ENCODE measurements around the gene EPS15. TPM values are rescaled to one million over a fixed set of nuclear protein-coding genes. Genes with fewer than 3 reads are reported as not detected.
"Not testable (repeated sequence)": the region's sequence is repeated elsewhere in the genome, so short reads cannot be mapped to it uniquely, and the experiment has no call there.

The EPS15 gene
- total RNA-seq, 1 donor from 2014 or later: 35.9 TPM

DNA sequence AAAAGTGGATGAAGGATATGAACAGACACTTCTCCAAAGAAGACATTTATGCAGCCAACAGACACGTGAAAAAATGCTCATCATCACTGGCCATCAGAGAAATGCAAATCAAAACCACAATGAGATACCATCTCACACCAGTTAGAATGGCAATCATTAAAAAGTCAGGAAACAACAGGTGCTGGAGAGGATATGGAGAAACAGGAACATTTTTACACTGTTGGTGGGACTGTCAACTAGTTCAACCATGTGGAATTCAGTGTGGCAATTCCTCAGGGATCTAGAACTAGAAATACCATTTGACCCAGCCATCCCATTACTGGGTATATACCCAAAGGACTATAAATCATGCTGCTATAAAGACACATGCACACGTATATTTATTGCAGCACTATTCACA is 128.4 kb downstream of the EPS15 start:
- DNase-seq (ENCODE audit: low read depth): not testable (repeated sequence)

DNA sequence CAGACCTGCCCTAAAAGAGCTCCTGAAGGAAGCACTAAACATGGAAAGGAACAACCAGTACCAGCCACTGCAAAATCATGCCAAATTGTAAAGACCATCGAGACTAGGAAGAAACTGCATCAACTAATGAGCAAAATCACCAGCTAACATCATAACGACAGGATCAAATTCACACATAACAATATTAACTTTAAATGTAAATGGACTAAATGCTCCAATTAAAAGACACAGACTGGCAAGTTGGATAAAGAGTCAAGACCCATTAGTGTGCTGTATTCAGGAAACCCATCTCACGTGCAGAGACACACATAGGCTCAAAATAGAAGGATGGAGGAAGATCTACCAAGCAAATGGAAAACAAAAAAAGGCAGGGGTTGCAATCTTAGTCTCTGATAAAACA is 131.8 kb downstream of the EPS15 start:
- not testable (repeated sequence) for DNase-seq (ENCODE audit: low read depth)

DNA sequence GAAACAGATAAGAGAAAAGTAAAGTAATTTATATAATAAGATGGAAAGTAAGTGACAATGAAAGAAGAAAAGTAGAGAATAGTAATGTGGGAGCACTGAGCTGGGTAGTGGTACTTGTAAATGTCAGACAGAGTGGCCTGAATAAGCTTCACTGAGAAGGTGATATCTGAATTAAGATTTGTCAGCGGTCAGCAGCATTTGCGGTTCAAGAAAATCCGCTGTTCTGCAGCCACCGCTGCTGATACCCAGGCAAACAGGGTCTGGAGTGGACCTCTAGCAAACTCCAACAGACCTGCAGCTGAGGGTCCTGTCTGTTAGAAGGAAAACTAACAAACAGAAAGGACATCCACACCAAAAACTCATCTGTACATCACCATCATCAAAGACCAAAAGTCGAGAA is 132.8 kb downstream of the EPS15 start:
- not testable (repeated sequence) for DNase-seq (ENCODE audit: low read depth)

DNA sequence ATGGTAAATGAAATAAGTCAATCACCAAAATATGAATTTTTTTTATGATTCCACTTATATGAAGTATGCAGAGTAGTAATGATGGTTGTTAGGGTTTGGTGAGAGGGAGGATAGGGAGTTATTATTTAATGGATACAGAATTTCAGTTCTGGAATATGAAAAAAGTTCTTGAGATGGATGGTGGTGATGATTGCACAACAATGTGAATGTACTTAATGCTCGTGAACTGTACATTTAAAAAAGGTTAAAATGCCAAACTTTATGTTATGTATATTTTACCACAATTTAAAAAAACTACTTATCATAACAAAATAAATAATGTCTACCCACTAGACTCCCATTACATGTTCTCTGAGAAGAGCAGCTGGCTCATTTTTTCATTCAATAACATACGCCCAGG is 133.3 kb downstream of the EPS15 start:
- DNase-seq (ENCODE audit: low read depth): no peak

DNA sequence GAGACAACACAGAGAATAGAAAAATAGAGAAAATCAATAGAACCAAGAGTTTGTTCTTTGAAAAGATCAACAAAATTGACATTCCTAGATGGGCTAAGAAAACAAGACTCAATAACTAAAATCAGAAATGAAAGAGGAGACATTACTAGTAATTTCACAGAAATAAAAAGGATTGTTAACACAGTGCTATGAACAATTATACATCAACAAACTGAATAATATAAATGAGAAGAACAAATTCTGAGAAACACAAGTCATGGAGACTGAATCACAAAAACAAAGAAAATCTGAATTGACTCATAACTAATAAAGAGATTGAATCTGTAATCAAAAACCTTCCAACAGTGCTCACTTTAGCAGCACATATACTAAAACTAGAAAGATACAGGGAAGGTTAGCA is 137.1 kb downstream of the EPS15 start:
- DNase-seq (ENCODE audit: low read depth): no peak

DNA sequence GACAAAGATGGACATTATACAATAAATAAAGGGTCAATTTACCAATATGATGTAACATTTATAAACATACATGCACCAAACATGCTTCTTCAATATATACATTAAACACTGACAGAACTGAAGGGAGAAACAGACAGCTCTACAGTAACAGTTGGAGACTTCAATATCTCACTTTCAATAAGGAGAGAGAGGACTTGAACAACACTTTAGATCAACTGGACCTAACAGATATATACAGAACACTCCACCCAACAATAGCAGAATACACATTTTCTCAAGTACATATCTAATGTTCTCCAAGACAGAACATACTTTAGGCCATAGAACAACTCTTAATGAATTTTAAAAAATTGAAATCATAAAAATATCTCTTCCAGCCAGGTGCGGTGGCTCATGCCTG is 138.1 kb downstream of the EPS15 start:
- DNase-seq (ENCODE audit: low read depth): no peak

DNA sequence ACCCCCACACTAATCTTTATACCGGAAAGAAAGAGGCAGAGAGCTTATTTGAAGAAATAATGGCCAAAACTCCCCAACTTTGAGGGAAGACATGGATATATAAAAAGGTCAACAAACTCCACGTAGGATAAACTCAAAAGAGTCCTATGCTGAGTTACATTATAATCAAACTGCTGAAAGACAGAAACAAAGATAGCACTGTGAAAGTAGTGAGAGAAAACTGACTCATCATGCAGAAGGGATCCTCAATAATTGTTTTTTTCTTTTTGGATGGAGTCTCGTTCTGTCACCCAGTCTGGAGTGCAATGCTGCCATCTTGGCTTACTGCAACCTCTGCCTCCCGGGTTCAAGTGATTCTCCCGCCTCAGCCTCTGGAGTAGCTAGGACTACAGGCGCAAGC is 140.2 kb downstream of the EPS15 start:
- DNase-seq (ENCODE audit: low read depth): no peak

DNA sequence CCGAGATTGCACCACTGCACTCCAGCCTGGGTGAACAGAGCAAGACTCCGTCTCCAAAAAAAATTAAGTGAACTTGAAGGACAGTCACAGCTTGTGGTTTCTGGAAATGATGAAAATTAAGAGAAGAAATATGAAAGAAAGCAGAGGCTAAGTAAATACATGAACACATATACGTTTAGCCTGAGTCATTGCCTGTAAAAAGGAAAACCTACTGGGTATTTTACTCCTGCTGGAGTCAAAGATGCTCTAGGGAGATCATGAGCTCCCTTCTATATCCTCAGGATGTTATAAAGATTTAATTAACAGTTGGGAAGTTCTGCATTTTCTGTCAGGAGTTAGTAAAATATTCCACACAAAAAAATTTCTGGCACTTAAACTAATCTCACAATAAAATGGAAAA is 145.2 kb downstream of the EPS15 start:
- DNase-seq (ENCODE audit: low read depth): no peak

DNA sequence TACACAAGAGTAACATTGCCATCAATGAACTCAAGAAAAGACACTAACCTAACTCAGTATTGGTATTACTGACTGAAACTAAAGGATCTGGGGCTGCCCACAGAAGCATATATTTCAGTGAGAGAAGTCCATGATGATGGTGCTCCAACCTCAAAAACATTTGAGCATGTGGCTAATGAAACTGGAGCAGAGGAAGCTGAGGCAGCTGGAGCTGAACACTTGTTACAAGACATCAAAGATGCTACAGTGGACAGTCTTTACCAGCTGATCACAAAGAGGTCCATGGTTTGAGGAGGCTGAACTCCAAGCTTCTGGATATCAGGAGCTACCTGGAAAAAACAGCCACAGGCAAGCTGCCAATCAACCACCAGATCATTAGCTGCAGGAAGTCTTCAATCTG is 146.5 kb downstream of the EPS15 start:
- peak; percentile 78 for DNase-seq (ENCODE audit: low read depth)

DNA sequence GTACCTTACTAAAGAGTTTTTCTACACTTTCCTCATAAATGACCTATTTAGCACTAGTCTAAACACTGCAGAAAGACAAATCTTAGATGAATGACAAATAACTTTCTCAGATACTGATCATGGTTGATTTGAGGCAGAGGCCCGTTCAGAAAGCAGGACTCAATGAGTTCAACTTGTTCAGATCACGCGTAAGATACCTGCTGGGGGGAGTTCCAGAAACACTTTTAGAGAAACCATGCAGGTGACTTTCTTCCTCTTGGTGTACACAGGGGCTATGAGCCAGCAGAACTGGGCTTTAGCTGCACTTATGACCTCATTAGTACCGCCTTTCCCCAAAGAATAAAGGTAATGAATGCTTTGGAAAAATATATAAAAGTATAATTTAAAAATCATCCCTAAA is 149.9 kb downstream of the EPS15 start:
- no peak for DNase-seq (ENCODE audit: low read depth)

DNA sequence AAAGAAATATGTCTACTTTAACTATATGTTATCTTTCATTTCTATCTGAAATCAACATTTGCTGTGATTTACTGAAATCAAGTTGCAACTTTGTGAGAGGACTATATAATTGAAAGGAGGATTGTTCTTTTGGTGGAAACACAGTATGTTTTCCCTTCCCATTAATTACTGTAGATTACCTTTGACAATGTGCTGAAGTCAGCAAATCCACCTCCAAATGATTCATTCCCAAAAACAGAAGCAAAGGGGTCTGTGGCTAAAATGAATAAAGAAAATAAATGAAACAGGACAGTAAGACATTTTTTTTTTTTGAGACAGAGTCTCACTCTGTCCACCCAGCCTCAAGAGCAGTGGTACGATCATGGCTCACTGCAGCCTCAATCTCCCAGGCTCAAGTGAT is 153.3 kb downstream of the EPS15 start:
- DNase-seq (ENCODE audit: low read depth): no peak

DNA sequence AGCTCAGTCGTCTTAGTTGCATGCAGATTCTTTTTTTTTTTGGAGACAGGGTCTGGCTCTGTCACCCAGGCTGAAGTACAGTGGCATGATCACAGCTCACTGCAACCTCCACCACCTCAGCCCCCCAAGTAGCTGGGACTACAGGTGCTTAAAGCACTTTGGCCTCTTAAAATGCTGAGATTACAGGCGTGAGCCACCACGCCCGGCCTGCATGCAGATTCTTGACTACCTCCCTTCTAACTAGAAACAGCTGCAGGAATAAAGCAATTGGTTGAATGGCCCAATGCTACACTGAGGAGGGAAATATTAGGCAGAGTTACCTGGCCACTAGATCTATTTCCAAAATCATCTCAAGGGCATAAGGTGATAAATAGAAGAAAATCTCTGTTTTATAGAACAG is 159.2 kb downstream of the EPS15 start:
- DNase-seq (ENCODE audit: low read depth): no peak

DNA sequence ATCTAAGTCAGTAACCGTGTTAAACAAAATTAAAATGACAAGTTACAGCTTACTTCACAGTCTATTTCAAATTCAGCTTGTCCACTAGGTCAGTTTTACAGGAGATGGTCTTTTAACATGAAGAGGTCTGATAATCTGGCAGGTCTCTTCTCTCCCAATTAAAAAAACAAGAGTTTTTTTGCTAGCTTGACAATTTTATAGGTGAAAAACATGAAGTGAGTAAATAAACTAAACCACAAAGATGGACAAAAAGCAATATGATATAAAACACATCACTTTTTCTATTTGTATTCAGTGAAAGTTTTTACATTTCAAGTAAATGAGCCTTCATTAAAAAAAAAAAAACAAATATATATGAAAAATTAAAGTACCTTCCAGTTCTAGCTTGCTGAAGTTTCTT is 163.7 kb downstream of the EPS15 start:
- DNase-seq (ENCODE audit: low read depth): no peak

DNA sequence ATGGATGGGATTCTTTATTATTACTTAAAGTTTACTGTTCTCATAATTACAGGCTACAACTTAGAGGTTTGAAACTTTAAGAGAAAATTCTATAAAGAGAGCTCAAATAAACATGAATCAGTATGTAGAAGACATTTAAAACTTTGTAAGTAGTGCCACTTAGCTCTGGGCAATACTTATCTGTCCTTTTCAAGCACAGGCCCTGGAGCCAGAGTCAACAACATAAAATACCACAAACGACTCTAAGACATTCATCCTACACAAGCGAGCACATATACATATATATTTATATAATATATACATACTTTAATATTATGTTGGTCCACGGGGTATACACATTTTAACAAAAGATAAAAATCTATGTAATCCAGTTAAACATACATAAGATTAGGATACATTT is 164.7 kb downstream of the EPS15 start:
- no peak for DNase-seq (ENCODE audit: low read depth)

DNA sequence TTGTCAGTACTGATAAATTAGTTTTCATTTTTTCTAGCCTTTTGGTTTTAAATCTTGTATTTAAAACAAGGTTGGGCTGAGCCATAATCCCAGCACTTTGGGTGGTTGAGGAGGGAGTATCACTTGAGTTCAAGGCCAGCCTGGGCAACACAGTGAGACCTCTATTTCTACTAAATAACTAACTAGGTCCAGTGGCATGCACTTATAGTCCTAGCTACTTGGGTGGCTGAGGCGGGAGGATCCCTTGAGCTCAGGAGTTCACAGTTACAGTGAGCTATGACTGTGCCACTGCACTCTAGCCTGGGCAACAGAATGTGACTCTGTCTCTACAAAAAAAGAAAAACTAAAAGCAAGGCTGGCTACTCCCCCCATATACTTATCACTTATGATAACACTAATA is 167.2 kb downstream of the EPS15 start:
- DNase-seq (ENCODE audit: low read depth): no peak

DNA sequence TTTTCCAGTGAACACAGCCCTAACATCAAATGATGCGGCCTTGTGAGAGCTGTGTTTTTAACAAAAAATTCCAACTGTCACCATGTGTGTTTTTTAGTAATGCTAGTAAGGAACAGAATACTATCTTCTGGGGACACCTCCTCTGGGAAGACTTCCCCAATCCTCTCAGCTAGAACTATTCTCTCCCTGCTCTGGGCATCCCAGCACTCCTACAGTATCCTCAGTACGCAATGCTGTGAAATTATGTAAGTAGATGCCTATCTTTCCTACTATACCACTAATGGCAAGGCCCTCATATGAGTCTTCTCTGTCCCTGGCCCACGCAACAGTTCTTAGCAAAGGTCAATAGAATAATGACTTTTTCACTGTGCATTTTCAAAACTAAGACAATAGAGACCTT is 169.2 kb downstream of the EPS15 start:
- no peak for DNase-seq (ENCODE audit: low read depth)

DNA sequence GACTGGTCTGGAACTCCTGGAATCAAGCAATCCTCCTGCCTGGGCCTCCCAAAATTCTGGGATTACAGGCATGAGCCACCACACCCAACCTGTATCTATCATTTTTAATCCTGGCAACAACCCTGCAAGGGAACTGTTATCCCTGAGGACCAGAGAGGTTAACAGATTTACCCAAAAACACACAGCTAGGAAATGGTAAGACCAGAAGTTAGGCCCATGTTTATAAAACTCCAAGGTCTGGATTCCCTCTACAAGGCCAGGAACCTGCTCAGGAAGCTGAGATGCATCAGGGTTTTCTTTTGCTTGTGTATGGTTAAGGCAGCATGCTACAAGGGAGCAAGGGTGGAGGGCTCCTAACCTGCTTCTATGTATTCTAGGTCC is 170.9 kb downstream of the EPS15 start:
- no peak for DNase-seq (ENCODE audit: low read depth)

DNA sequence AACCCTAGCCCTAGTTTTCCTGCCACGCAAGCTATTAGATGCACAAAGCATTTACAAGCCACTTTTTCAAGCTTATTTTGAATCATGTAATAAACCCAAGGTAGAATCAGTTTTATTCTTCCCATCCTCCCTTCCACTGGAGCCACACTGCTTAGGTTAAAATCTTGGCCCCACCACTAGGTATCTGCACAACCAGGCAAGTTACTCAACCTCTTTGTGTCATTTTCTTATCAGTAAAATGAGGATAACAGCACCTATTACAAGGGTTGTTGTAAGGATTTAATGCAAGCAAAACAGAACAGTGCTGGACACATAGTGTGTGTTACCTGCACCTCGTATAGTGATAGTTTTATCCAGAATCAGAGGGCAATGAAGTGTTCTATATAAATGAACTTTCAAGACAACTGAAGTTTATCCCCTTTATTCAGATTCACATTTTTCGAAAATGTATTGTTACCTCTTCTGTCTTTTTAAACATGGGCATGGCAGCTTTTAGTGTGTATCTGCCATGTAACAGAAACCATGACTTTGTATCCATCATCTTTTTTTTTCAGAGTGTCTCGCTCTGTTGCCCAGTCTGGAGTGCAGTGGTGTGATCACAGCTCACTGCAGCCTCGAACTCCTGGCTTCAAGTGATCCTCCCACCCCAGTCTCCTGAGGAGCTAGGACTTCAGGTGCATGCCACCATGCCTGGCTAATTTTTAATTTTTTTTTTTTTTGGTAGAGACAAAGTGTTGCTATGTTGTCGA is 171.5 kb downstream of the EPS15 start:
- DNase-seq (ENCODE audit: low read depth): no peak

DNA sequence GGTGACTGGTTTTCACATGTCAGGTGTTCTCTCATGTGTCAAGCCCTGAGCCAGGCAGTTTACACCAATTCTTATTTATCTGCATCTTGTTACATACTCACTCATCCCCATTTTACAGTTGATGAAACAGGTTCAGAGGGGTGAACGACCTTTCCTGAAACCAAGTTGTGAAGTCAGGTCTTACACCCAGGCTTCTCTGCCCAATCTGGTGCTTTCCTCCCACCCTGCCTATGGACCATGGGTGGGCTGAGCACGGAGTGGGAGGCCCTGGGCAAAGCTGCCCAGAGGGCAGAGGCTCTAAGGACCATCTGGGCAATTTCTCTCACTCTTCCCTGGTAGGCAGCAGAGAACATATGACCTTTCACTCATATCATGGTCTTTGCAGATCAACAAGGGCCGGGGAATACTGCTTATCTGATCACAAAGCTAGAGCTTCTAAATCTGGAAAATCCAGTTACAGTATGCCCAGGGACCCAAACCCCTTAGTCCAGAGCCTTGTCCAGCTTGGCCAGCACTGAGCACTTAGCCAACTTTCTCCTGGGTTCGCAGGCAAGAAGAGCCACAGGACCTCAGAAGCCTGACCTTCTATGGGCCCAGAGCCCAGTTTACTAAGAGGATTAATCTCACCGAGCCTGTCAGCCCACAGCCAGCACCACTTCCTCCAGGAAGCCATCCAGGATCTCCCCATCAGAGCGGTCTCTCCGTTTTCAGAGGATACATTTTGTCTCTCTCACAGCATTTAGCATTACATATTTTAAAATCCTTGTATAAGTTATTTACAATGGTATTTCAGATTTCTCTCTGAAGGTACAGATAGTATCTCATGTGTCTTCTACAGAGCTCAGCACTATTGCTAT is 172.8 kb downstream of the EPS15 start:
- DNase-seq (ENCODE audit: low read depth): no peak

DNA sequence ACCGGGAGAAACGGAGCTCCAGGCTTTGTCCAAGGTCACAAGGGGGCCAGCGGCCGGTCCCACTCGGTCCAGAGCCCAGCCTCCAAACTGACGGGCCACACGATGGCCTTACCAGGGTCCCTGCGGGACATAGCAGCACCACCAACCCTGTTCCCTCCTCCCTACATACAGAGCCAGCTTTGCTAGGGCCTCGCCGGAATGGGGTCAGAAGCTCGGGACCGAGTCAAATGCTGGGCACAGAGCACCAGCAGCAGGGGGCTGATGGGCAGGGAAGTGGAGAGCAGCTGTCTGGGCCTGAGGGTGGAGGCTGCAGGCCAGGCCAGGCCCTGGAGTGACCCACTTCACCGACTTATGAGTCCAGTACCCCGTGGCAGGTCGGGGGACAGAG is 173.8 kb downstream of the EPS15 start:
- DNase-seq (ENCODE audit: low read depth): no peak

DNA sequence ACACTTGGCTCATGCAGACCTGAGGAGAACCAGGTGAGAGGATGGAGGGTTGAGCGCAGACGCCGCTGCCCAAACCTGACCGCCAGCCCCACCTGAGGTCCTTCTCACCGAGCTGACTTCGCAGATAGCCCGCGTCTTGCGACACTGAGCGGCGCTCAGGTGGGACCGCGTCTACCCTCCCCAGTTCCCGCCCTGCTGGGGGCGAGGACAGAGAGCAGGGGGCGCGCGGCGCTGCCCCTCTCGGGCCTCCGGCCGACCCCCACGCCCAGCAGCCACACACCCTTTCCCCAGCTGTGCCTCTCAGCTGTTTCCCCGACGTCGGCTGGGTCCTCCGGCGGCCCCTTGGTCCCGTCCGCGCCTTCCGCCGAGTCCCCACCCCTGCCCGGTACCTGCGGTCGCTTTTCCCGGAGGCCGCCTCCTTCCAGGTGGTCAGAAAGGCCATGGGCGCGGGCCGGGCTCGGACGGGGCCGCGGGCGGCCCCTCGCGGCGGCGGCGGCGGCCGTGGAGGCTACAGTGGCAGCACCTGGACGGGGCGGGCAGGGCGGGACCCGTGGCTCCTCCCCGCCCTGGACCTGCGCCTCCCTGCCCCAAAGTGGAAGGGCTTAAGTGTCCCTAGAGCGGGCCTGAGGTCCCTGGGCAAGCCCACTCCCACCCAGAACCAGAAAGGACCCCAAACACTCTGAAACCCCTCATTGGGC is 174.3 kb downstream of the EPS15 start:
- DNase-seq (ENCODE audit: low read depth): no peak

DNA sequence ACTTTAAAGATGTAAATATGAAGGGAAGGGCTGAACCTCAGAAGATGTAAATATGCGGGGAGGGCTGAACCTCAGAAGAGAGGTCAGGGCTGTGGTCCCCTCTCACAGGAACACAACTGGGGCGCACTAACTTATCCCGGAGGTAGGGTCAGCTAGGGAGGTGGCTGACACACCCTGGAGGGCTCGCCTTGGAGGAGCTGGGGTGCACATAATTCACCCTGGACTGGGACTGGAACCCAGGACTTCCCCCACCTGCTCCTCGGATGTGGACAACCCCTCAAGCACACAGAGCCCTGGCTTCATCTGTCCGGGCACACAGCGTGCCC is 174.8 kb downstream of the EPS15 start:
- DNase-seq (ENCODE audit: low read depth): no peak

Measured in myocyte (in vitro differentiated cells).